ENCODE measurements around the gene PRRG2.
A peak's percentile ranks its signal among the peaks of the same experiment; 100 is the strongest.
"Not testable (repeated sequence)": the region's sequence is repeated elsewhere in the genome, so short reads cannot be mapped to it uniquely, and the experiment has no call there.

The PRRG2 gene

DNA sequence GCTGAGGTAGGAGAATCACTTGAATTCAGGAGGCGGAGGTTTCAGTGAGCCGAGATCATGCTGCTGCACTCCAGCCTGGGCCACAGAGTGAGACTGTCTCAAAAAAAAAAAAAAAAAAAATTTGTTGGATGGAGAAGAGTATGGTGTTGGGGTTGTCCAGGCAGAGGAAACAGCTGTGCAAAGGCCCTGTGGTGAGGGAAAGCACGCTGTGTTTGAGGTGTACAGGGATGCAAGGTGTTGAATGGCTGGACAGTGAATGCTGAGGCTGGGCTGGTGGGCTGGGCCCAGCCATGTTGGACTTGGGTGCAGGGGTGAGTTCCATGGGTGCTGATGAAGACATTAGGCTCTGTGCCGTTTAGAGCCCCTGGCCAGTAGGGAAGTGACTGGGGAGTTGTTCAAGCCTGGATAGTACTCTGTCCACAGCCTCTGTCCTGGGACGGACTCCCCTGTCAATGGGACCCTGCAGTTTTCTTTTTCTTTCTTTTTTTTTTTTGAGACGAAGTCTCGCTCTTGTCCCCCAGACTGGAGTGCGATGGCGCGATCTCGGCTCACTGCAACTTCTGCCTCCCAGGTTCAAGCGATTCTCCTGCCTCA lies 28.5 kb downstream of the PRRG2 start:
- TF ChIP-seq, protein P1, sequence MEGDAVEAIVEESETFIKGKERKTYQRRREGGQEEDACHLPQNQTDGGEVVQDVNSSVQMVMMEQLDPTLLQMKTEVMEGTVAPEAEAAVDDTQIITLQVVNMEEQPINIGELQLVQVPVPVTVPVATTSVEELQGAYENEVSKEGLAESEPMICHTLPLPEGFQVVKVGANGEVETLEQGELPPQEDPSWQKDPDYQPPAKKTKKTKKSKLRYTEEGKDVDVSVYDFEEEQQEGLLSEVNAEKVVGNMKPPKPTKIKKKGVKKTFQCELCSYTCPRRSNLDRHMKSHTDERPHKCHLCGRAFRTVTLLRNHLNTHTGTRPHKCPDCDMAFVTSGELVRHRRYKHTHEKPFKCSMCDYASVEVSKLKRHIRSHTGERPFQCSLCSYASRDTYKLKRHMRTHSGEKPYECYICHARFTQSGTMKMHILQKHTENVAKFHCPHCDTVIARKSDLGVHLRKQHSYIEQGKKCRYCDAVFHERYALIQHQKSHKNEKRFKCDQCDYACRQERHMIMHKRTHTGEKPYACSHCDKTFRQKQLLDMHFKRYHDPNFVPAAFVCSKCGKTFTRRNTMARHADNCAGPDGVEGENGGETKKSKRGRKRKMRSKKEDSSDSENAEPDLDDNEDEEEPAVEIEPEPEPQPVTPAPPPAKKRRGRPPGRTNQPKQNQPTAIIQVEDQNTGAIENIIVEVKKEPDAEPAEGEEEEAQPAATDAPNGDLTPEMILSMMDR (conservative IDR thresholded peaks at IDR 0.05; ENCODE audit: low read depth, low read length), result no peak
- no peak for DNase-seq (ENCODE audit: low read depth)
- H3K4me3 ChIP-seq (ENCODE audit: low read length), result no peak overlapping the region

DNA sequence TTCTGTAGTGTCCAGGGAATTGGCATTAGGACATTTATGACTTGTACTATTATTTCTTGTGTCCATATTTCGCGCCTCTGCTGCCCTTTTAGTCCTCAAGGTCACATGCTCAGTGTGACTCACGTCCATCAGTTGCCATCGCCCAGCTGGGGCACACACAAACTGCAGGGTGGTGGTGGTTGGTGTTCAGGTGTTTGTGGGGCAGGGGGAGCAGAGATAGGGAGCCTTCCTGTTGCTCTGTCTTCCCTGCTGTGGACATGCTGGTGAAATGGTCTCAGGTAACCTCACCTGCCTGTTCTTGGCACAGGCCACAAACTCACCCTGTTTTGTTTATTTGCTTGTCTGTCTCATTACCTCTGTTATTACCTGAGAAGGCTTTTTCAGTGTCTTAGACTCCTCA lies 32.3 kb downstream of the PRRG2 start:
- no peak for DNase-seq (ENCODE audit: low read depth)
- H3K4me3 ChIP-seq (ENCODE audit: low read length), result no peak overlapping the region
- TF ChIP-seq, protein P1 (conservative IDR thresholded peaks at IDR 0.05; ENCODE audit: low read depth, low read length), result no peak

DNA sequence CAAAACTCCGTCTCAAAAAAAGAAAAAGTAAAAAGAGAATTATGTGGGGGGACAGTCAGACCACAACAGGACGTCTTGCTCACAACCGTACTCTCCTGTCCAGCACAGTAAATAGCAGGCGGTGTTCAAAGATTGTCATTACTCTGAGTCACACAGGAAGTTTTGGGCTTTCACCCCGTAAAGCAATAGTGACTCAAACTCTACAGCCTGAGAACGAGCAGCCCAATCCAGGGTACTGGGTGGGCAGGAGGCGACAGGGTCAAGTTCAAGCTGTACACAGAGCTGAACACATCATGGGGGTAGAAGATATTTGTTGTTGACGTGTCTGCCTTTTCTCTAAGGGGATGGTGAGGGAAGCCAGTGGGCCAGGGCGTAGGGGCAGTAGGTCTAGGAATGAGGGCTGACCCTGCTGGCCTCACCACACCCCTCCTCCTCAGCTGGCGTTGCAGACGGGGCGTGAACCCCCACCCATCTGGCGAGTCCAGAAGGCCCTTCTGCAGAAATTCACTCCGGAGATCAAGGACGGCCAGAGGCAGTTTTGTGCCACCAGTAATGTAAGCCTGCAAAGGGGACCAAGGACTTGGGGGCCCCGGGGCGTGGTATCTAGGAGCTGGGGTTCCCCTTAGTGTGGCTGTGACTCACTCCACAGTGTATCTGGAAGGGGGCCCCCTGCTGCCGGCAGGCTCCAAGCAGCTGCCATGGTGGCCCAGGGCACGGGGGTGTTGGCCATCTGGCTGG lies 33.1 kb downstream of the PRRG2 start:
- no peak overlapping the region for H3K4me3 ChIP-seq (ENCODE audit: low read length)
- peak; percentile 38 for DNase-seq (ENCODE audit: low read depth)
- TF ChIP-seq, protein P1 (conservative IDR thresholded peaks at IDR 0.05; ENCODE audit: low read depth, low read length), result peak; percentile 37

DNA sequence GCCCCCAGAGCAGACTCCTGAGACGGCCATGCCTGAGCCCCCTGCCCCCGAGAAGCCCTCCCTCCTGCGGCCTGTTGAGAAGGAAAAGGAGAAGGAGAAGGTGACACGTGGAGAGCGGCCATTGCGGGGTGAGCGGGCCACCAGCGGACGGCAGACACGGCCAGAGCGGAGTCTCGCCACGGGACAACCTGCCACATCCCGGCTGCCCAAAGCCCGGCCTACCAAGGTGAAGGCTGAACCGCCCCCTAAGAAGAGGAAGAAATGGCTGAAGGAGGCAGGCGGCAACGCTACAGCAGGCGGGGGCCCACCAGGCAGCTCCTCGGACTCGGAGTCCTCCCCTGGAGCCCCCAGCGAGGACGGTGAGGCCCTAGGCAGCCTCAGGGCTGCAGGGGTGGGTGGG lies 34.7 kb downstream of the PRRG2 start:
- no peak overlapping the region for H3K4me3 ChIP-seq (ENCODE audit: low read length)
- no peak for DNase-seq (ENCODE audit: low read depth)
- TF ChIP-seq, protein P1 (conservative IDR thresholded peaks at IDR 0.05; ENCODE audit: low read depth, low read length), result no peak

DNA sequence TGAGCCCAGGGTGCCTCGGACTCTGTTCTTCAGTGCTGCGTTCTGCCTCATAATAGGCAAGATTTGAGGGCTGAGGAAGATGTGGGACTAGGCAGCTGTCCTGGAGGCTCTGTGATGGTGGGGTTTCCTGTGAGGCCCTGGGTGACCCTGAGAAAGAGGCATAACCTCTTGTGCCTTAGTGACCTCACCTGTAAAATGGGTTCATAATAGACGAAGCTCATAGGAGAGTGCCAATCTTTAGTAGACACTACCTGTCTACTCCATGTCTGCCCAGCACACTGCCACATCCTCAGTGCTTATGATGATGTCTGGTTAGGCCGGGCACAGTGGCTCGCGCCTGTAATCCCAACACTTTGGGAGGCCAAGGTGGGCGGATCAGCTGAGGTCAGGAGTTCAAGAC lies 35.4 kb downstream of the PRRG2 start:
- no peak overlapping the region for H3K4me3 ChIP-seq (ENCODE audit: low read length)
- DNase-seq (ENCODE audit: low read depth), result no peak
- TF ChIP-seq, protein P1 (conservative IDR thresholded peaks at IDR 0.05; ENCODE audit: low read depth, low read length), result no peak

DNA sequence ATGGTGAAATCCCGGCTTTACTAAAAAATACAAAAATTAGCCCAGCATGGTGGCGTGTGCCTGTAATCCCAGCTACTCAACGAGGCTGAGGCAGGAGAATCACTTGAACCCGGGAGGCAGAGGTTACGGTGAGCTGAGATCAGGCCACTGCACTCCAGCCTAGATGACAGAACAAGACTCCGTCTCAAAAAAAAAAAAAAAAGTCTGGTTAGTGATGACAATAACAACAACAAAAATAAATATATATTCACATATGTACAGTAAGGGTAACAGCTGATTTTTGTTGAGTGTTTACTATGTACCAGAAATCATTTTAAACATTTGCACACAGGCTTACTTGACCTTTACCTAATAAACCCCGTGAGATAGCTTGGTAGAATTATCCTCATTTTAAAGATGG lies 35.8 kb downstream of the PRRG2 start:
- no peak overlapping the region for H3K4me3 ChIP-seq (ENCODE audit: low read length)
- TF ChIP-seq, protein P1 (conservative IDR thresholded peaks at IDR 0.05; ENCODE audit: low read depth, low read length), result no peak
- DNase-seq (ENCODE audit: low read depth), result no peak

DNA sequence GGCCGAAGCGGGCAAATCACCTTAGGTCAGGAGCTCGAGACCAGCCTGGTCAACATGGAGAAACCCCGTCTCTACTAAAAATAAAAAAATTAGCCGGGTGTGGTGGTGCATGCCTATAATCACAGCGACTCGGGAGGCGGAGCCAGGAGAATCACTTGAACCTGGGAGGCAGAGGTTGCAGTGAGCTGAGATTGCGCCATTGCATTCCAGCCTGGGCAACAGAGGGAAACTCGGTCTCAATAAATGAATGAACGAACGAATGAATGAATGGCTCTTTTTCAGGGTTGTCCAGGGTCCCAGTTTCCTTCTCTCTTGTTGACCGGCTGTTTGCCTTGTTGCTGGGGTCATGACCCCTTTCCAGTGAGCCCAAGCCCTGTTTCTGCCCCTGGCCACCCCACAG lies 36.7 kb downstream of the PRRG2 start:
- not testable (repeated sequence) for DNase-seq (ENCODE audit: low read depth); H3K4me3 ChIP-seq (ENCODE audit: low read length)
